K562 (cell line): Measurements from ENCODE around the gene KLHL35. TPM values are rescaled to one million over a fixed set of nuclear protein-coding genes. Genes with fewer than 3 reads are reported as not detected.

Experiments used
- ATAC-seq: fragments of 200-7000 bp; cut with Tn5 transposase; 3 replicates; pipeline ENCODE4 v1.9.1; 2020; ENCODE audit warnings: moderate library complexity
- BruUV-seq: library from RNA; stranded (reverse); fragments of 400-500 nt; replicated peaks from 2 replicates; lab custom pipeline; 2021; lab: Mats Ljungman, UMichigan
- CTCF ChIA-PET: fragments of 300-600 bp; formaldehyde crosslinking; extraction: SDS; loops from one replicate; lab custom pipeline; 2021; ENCODE audit warnings: low intra/inter-chr PET ratio; lab: Yijun Ruan, JAX
- POLR2A ChIA-PET: fragments of 300-600, 350-650 bp; sonication (Branson Sonifier 250); formaldehyde crosslinking; extraction: SDS; loops from one replicate; lab custom pipeline; 2021; ENCODE audit warnings: antibody characterized with exemption, inconsistent platforms; lab: Yijun Ruan, JAX
- DNase-seq, 4 experiments: peaks; one replicate each; pipeline versions ENCODE4 v3.0.0 to v3.0.0-alpha.2; 2011 to 2018; ENCODE audit warnings: low spot score in 3 of 4, mixed read lengths in 3 of 4; ENCODE audit errors: extremely low read depth in 1 of 4
- FAIRE-seq: peaks from 2 replicates; lab custom pipeline; 2011; peaks lifted over from hg19 to GRCh38; lab: Jason Lieb, UNC
- H2AFZ ChIP-seq: 2 replicates; pipeline ENCODE4 v1.6.0; 2011; ENCODE audit warnings: low read depth, low read length, control low read depth, inconsistent platforms
- H3K27ac ChIP-seq: fragments of 200-600 bp; 3 replicates; pipeline ENCODE4 v1.8.0; 2011; ENCODE audit warnings: low read depth, mild to moderate bottlenecking, control low read depth, inconsistent platforms, low read length, moderate library complexity, mixed read lengths; ENCODE audit errors: extremely low read depth
- H3K27me3 ChIP-seq, 2 experiments: fragments of 300-600 bp in 1 of 2; 2 replicates in 1 of 2; 3 replicates in 1 of 2; pipeline versions ENCODE4 v1.6.0 to v1.8.0; 2011; ENCODE audit warnings: inconsistent platforms in 2 of 2, low read length in 2 of 2, mild to moderate bottlenecking in 1 of 2, mixed read lengths in 1 of 2, moderate library complexity in 1 of 2; ENCODE audit not compliant: control insufficient read depth in 2 of 2, insufficient read depth in 2 of 2
- H3K36me3 ChIP-seq: fragments of 300-600 bp; 3 replicates; pipeline ENCODE4 v1.8.0; 2011; ENCODE audit warnings: mild to moderate bottlenecking, low read length, inconsistent platforms; ENCODE audit not compliant: control insufficient read depth, insufficient read depth
- H3K4me1 ChIP-seq, 2 experiments: fragments of 200-600 bp in 1 of 2; replicated peaks in 1 of 2; 2 replicates in 1 of 2; 3 replicates in 1 of 2; pipeline versions ENCODE4 v1.5.1 to v1.8.0; 2011; ENCODE audit warnings: inconsistent platforms in 2 of 2, low read length in 2 of 2, mild to moderate bottlenecking in 1 of 2, mixed read lengths in 1 of 2, moderate library complexity in 1 of 2; ENCODE audit not compliant: control insufficient read depth in 2 of 2, insufficient read depth in 2 of 2
- H3K4me2 ChIP-seq: 2 replicates; pipeline ENCODE4 v1.6.1; 2011; ENCODE audit warnings: low read length, control low read depth, inconsistent platforms, mixed read lengths; ENCODE audit not compliant: insufficient read depth
- H3K4me3 ChIP-seq: fragments of 200-600 bp; sonication (generic), shearing (Covaris generic); 2 replicates; pipeline ENCODE4 v1.5.1; 2016; ENCODE audit warnings: control low read depth, inconsistent platforms
- H3K79me2 ChIP-seq: fragments of 200-600 bp; 3 replicates; pipeline ENCODE4 v1.8.0; 2011; ENCODE audit warnings: low read length, inconsistent platforms; ENCODE audit not compliant: control insufficient read depth, insufficient read depth
- H3K9ac ChIP-seq, 2 experiments: 2 replicates each; pipeline versions ENCODE4 v1.6.0 to v1.6.1; 2011; ENCODE audit warnings: low read depth in 2 of 2, low read length in 2 of 2, control low read depth in 1 of 2, inconsistent platforms in 1 of 2, mild to moderate bottlenecking in 1 of 2, mixed read lengths in 1 of 2; ENCODE audit not compliant: insufficient read depth in 1 of 2
- H3K9me1 ChIP-seq: one replicate; pipeline ENCODE4 v1.6.0; 2011; ENCODE audit warnings: inconsistent platforms, mild to moderate bottlenecking, low read length, moderate library complexity; ENCODE audit not compliant: control insufficient read depth, insufficient read depth
- H3K9me3 ChIP-seq: replicated peaks from 2 replicates; pipeline ENCODE4 v1.5.1; 2011; ENCODE audit warnings: low read depth, low read length, inconsistent platforms; ENCODE audit not compliant: control insufficient read depth, insufficient read depth
- H4K20me1 ChIP-seq: replicated peaks from 2 replicates; pipeline ENCODE4 v1.6.1; 2011; ENCODE audit warnings: low read length, inconsistent platforms, mixed read lengths; ENCODE audit not compliant: control insufficient read depth, insufficient read depth
- CREBBP ChIP-seq: IDR thresholded peaks from one replicate; pipeline ENCODE4 v1.6.1; 2012; ENCODE audit warnings: low read depth, mild to moderate bottlenecking, control low read depth, inconsistent platforms, low read length
- CTBP1 ChIP-seq: fragments of 450-650 bp; IDR thresholded peaks from 2 replicates; pipeline ENCODE4 v1.6.1; 2016; ENCODE audit warnings: borderline replicate concordance
- DNMT1 ChIP-seq: fragments of 450-650 bp; IDR thresholded peaks from 2 replicates; pipeline ENCODE4 v1.6.1; 2016; ENCODE audit warnings: antibody characterized with exemption, mild to moderate bottlenecking
- ELK1 ChIP-seq: sonication (generic); formaldehyde crosslinking; IDR thresholded peaks from 2 replicates; pipeline ENCODE4 v1.8.1; 2022; ENCODE audit warnings: missing genetic modification reagents
- ESRRA ChIP-seq: fragments of 450-650 bp; IDR thresholded peaks from 2 replicates; pipeline ENCODE4 v1.6.1; 2014; ENCODE audit warnings: low read depth, mild to moderate bottlenecking, moderate library complexity, borderline replicate concordance
- FUS ChIP-seq: fragments of 200-400 bp; formaldehyde crosslinking; optimal IDR thresholded peaks from 2 replicates; pipeline ENCODE3; 2017; ENCODE audit warnings: low read depth, low read length
- HLTF ChIP-seq: fragments of 450-650 bp; IDR thresholded peaks from 2 replicates; pipeline ENCODE4 v1.6.1; 2016
- MCM3 ChIP-seq: fragments of 450-650 bp; IDR thresholded peaks from 2 replicates; pipeline ENCODE4 v1.6.1; 2016
- MXI1 ChIP-seq: IDR thresholded peaks from 2 replicates; pipeline ENCODE4 v1.6.1; 2011; ENCODE audit warnings: low read depth, mild to moderate bottlenecking, improper control_type of control experiment, low read length
- XRCC5 ChIP-seq: fragments of 200-400 bp; formaldehyde crosslinking; IDR thresholded peaks from 2 replicates; pipeline ENCODE4 v1.6.1; 2017; ENCODE audit warnings: low read depth, mild to moderate bottlenecking, low read length
- YBX1 ChIP-seq: fragments of 450-650 bp; IDR thresholded peaks from 2 replicates; pipeline ENCODE4 v1.7.1; 2016; ENCODE audit warnings: mild to moderate bottlenecking
- ZNF121 ChIP-seq: sonication (generic); formaldehyde crosslinking; conservative IDR thresholded peaks from 2 replicates; pipeline ENCODE4 v1.8.0; 2022; ENCODE audit warnings: missing genetic modification reagents
- WGBS: fragments of 100-300 bp; shearing (Covaris generic); methylation state at CpG from one replicate; pipeline ENCODE4 v1.1.6; 2016; ENCODE audit warnings: low coverage, mixed read lengths; ENCODE audit not compliant: insufficient coverage; ENCODE audit errors: missing lambda C conversion rate; 5-methylcytosine and 5-hydroxymethylcytosine counted together
- in situ Hi-C: fragments of 300-500 bp; cut with MboI; formaldehyde crosslinking; loops from 4 replicates; pipeline ENCODE4 v1.15.0; 2018; ENCODE audit warnings: inconsistent platforms, mixed read lengths
- intact Hi-C: fragments of 100-400 bp; cut with micrococcal nuclease; formaldehyde crosslinking; loops from 2 replicates; pipeline ENCODE4 v1.14.2; 2022
- polyA plus RNA-seq, 8 experiments: library from polyadenylated mRNA; depleted of rRNA in 4 of 8; stranded (reverse) in 5 of 8; unstranded in 3 of 8; fragments of >200 nt; fragmentation: Nextera tagmentation in 2 of 8; fragmentation: Illumina TruSeq in 1 of 8; extraction: Ambion mirVana in 2 of 8; extraction: Trizol in 1 of 8; gene quantifications; 2 replicates each; pipeline versions ENCODE4 v1.2.1 to v1.2.3, GENCODE V29; 2011 to 2014; ENCODE audit warnings: inconsistent platforms in 1 of 8, missing spikeins in 1 of 8
- total RNA-seq, 7 experiments: library from RNA; depleted of rRNA in 6 of 7; stranded (reverse); fragments of >200 nt in 6 of 7; fragmentation: Illumina TruSeq in 2 of 7; extraction: Trizol in 2 of 7; gene quantifications; 2 replicates each; pipeline versions ENCODE4 v1.2.1 to v1.2.3, GENCODE V29; 2011 to 2021; ENCODE audit warnings: low replicate concordance in 1 of 7
- TF ChIP-seq, protein P1 (sequence below): sonication (generic); formaldehyde crosslinking; IDR thresholded peaks from 2 replicates; pipeline ENCODE4 v1.8.0; 2022; ENCODE audit warnings: mild to moderate bottlenecking, missing genetic modification reagents, borderline replicate concordance
- TF ChIP-seq, protein P2 (sequence below): fragments of 450-650 bp; formaldehyde crosslinking; conservative IDR thresholded peaks from 2 replicates; pipeline ENCODE4 v1.4.0; 2022; ENCODE audit warnings: mild to moderate bottlenecking, missing genetic modification characterization

KLHL35 gene
- total and polyA plus RNA-seq, 9 of the 15 experiments (the other 6 are each of a cell fraction or from before 2014, with no cell fraction given) = not detected

DNA sequence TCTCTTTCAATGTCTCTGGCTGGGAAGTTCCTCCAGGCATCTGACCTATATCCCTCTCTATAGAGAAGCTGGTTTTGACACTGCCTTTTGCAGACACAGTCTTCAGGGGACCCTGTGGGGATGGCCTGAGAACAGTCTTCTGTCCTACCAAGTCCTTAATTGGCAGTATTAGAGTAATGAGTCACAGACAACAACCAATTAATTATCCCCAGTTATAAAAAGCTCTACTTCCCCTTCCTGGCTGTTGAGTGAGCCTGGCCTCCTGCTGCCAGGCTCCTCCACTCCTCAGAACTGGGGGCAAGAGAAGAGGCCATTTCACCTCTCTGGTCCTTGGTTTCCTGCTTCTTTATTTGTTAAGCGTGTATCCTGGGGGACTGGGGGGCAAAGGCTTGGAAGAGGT lies 41.2 kb upstream of the KLHL35 start:
- BruUV-seq = no TSS peak
- intact Hi-C loops (no loop called here), in situ Hi-C loops (no loop called here)
- Histone ChIP-seq H2AFZ (no peak overlapping the region), H3K27me3 (no peaks in the 10 kb centered on the region), H4K20me1 (no peaks in the 10 kb centered on the region), H3K4me3 (no peak overlapping the region), H3K27ac (no peak overlapping the region), H3K36me3 (no peaks in the 10 kb centered on the region; the same call in 2 of the 3 replicates), H3K9me3 (no peaks in the 10 kb centered on the region), H3K9me1 (peaks cover 4% of the 10 kb centered on the region), H3K79me2 (no peaks in the 10 kb centered on the region), H3K4me1 (peaks cover 32 to 33% of the 10 kb centered on the region in 2 experiments), H3K4me2 (no peak overlapping the region), H3K9ac (peak overlapping the region in 1 of 2 experiments; percentile 7; a peak in 1 of 4 replicates)
- ATAC-seq = no peak
- no peak for TF ChIP-seq FUS
- no peak for DNase-seq
- ChIA-PET POLR2A (no interaction called here), CTCF (no interaction called here)
- FAIRE-seq = no peak
- WGBS = 75% methylated on average over 1 of the region's 1 CpG

DNA sequence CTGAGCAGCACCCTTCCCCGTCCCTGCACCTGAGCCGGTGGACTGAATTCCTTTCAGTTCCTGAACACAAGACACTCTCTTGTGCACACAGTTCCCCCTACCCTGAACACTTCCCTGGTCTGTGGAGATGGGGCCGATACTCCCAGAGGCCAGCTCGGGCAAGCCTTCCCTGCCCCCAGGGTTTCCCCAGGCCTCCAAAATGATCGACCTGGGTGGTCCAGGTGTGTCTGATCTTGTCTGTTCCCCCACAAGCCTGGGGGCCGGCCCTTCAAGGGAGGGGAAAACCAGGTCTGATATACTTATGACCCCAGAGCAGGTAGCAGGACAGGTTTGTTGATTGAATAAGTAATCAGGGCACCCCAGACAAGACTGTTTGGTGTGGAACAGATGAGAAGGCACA lies 40.7 kb upstream of the KLHL35 start:
- WGBS = 68% methylated on average over 6 of the region's 6 CpGs
- Histone ChIP-seq H3K4me1 (peaks cover 34% of the 10 kb centered on the region in 2 experiments), H3K27ac (no peak overlapping the region), H2AFZ (no peak overlapping the region), H3K9me3 (no peaks in the 10 kb centered on the region), H4K20me1 (no peaks in the 10 kb centered on the region), H3K27me3 (no peaks in the 10 kb centered on the region), H3K4me3 (no peak overlapping the region), H3K9ac (no peak overlapping the region; a peak in 1 of 4 replicates), H3K4me2 (no peak overlapping the region), H3K9me1 (peaks cover 4% of the 10 kb centered on the region), H3K36me3 (no peaks in the 10 kb centered on the region; the same call in 2 of the 3 replicates), H3K79me2 (no peaks in the 10 kb centered on the region)
- DNase-seq (no peak), FAIRE-seq (no peak), ATAC-seq (no peak)
- ChIA-PET POLR2A (interaction anchor here (0.5 kb wide), 1 partner anchor 60 kb away, joined by 6 read pairs; no protein-coding TSS in a partner anchor), CTCF (no interaction called here)
- in situ Hi-C loops = no loop called here
- BruUV-seq = no TSS peak
- intact Hi-C loops = no loop called here
- no peak for TF ChIP-seq ESRRA
- TF ChIP-seq CREBBP = no peak
- no peak for TF ChIP-seq MCM3
- TF ChIP-seq, protein P1, sequence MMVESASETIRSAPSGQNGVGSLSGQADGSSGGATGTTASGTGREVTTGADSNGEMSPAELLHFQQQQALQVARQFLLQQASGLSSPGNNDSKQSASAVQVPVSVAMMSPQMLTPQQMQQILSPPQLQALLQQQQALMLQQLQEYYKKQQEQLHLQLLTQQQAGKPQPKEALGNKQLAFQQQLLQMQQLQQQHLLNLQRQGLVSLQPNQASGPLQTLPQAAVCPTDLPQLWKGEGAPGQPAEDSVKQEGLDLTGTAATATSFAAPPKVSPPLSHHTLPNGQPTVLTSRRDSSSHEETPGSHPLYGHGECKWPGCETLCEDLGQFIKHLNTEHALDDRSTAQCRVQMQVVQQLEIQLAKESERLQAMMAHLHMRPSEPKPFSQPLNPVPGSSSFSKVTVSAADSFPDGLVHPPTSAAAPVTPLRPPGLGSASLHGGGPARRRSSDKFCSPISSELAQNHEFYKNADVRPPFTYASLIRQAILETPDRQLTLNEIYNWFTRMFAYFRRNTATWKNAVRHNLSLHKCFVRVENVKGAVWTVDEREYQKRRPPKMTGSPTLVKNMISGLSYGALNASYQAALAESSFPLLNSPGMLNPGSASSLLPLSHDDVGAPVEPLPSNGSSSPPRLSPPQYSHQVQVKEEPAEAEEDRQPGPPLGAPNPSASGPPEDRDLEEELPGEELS (CRISPR knock-in tag) = no peak
- no peak for TF ChIP-seq ZNF121 (CRISPR knock-in tag)
- no peak for TF ChIP-seq DNMT1
- TF ChIP-seq, protein P2, sequence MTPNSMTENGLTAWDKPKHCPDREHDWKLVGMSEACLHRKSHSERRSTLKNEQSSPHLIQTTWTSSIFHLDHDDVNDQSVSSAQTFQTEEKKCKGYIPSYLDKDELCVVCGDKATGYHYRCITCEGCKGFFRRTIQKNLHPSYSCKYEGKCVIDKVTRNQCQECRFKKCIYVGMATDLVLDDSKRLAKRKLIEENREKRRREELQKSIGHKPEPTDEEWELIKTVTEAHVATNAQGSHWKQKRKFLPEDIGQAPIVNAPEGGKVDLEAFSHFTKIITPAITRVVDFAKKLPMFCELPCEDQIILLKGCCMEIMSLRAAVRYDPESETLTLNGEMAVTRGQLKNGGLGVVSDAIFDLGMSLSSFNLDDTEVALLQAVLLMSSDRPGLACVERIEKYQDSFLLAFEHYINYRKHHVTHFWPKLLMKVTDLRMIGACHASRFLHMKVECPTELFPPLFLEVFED (CRISPR knock-in tag) = no peak
- no peak for TF ChIP-seq YBX1
- no peak for TF ChIP-seq CTBP1
- TF ChIP-seq ELK1 (CRISPR knock-in tag) = no peak
- no peak for TF ChIP-seq XRCC5
- no peak for TF ChIP-seq MXI1
- TF ChIP-seq HLTF = no peak
